OCI-LY7 (cell line): ENCODE data around the gene GARIN5B.

Experiments used
- CTCF ChIP-seq: fragments of 200-600 bp; sonication (generic); conservative IDR thresholded peaks from 2 replicates; pipeline ENCODE4 v1.5.1; 2014; ENCODE audit warnings: mild to moderate bottlenecking, antibody characterized with exemption, low read length, moderate library complexity, mixed read lengths
- EZH2phosphoT487 ChIP-seq: fragments of 200-600 bp; sonication (generic); IDR thresholded peaks from 2 replicates; pipeline ENCODE4 v1.6.1; 2018; ENCODE audit warnings: low read depth, borderline replicate concordance, mild to moderate bottlenecking, mixed run types, antibody characterized with exemption, low read length, moderate library complexity, mixed read lengths

- no peak for TF ChIP-seq CTCF
- TF ChIP-seq EZH2phosphoT487, result no peak
These were observed 5.0 kb upstream of the GARIN5B start for GRCh38 chr19:55368106-55368505.
